ENCODE results near the gene NUP42.
"Not testable (repeated sequence)": the region's sequence is repeated elsewhere in the genome, so short reads cannot be mapped to it uniquely, and the experiment has no call there.

The NUP42 gene

GRCh38 chr7:23191022-23191421 lies 9.2 kb downstream of the NUP42 start:
- no peaks in the 10 kb centered on the region for H3K9me3 ChIP-seq (ENCODE audit: severe bottlenecking)
- H3K4me3 ChIP-seq (ENCODE audit: low read depth, low read length), result no peak overlapping the region
- no peaks in the 10 kb centered on the region for H3K27me3 ChIP-seq (ENCODE audit: insufficient read depth, low read depth, severe bottlenecking)
- no peak overlapping the region for H3K27ac ChIP-seq
- no peak for DNase-seq
- peaks cover 67% of the 10 kb centered on the region for H3K36me3 ChIP-seq
- no peak for TF ChIP-seq CTCF (IDR thresholded peaks at IDR 0.05; ENCODE audit: low read depth, low read length)

- not testable (repeated sequence) for H3K27me3 ChIP-seq (ENCODE audit: insufficient read depth, low read depth, severe bottlenecking); H3K9me3 ChIP-seq (ENCODE audit: severe bottlenecking); DNase-seq; H3K27ac ChIP-seq; H3K4me3 ChIP-seq (ENCODE audit: low read depth, low read length)
- H3K36me3 ChIP-seq, result peaks cover 51% of the 10 kb centered on the region
Observed at GRCh38 chr7:23193650-23194227, 11.9 kb downstream of the NUP42 start.

- DNase-seq, result no peak
- H3K27ac ChIP-seq, result no peak overlapping the region
- H3K4me3 ChIP-seq (ENCODE audit: low read depth, low read length), result no peak overlapping the region
- no peaks in the 10 kb centered on the region for H3K27me3 ChIP-seq (ENCODE audit: insufficient read depth, low read depth, severe bottlenecking)
- H3K36me3 ChIP-seq, result peaks cover 49% of the 10 kb centered on the region
- TF ChIP-seq CTCF (IDR thresholded peaks at IDR 0.05; ENCODE audit: low read depth, low read length), result no peak
- H3K9me3 ChIP-seq (ENCODE audit: severe bottlenecking), result no peaks in the 10 kb centered on the region
Observed at GRCh38 chr7:23196306-23196705, 14.5 kb downstream of the NUP42 start.

- H3K27me3 ChIP-seq (ENCODE audit: insufficient read depth, low read depth, severe bottlenecking); DNase-seq: not testable (repeated sequence)
- H3K36me3 ChIP-seq, result peaks cover 45% of the 10 kb centered on the region
Observed at GRCh38 chr7:23197745-23198144, 15.9 kb downstream of the NUP42 start.

GRCh38 chr7:23200331-23200730 lies 18.5 kb downstream of the NUP42 start:
- H3K4me3 ChIP-seq (ENCODE audit: low read depth, low read length), result no peak overlapping the region
- peaks cover 40% of the 10 kb centered on the region for H3K36me3 ChIP-seq
- no peaks in the 10 kb centered on the region for H3K9me3 ChIP-seq (ENCODE audit: severe bottlenecking)
- no peak for DNase-seq
- H3K27me3 ChIP-seq (ENCODE audit: insufficient read depth, low read depth, severe bottlenecking), result no peaks in the 10 kb centered on the region
- no peak for TF ChIP-seq CTCF (IDR thresholded peaks at IDR 0.05; ENCODE audit: low read depth, low read length)
- H3K27ac ChIP-seq, result no peak overlapping the region

More at GRCh38 chr7:23197745-23198144, 15.9 kb downstream of the NUP42 start:
- H3K9me3 ChIP-seq (ENCODE audit: severe bottlenecking); H3K27ac ChIP-seq; H3K4me3 ChIP-seq (ENCODE audit: low read depth, low read length): not testable (repeated sequence)

- Histone ChIP-seq H3K27ac (no peak overlapping the region), H3K4me3 (ENCODE audit: low read depth, low read length) (no peak overlapping the region), H3K9me3 (ENCODE audit: severe bottlenecking) (no peaks in the 10 kb centered on the region), H3K36me3 (peaks cover 28% of the 10 kb centered on the region), H3K27me3 (ENCODE audit: insufficient read depth, low read depth, severe bottlenecking) (no peaks in the 10 kb centered on the region)
- DNase-seq, result no peak
- TF ChIP-seq CTCF (IDR thresholded peaks at IDR 0.05; ENCODE audit: low read depth, low read length), result no peak
Observed at GRCh38 chr7:23204241-23204640, 22.4 kb downstream of the NUP42 start.

GRCh38 chr7:23205577-23205908 lies 23.7 kb downstream of the NUP42 start:
- DNase-seq, result no peak
- H3K27ac ChIP-seq, result no peak overlapping the region
- no peaks in the 10 kb centered on the region for H3K9me3 ChIP-seq (ENCODE audit: severe bottlenecking)
- TF ChIP-seq CTCF (IDR thresholded peaks at IDR 0.05; ENCODE audit: low read depth, low read length), result no peak
- no peaks in the 10 kb centered on the region for H3K27me3 ChIP-seq (ENCODE audit: insufficient read depth, low read depth, severe bottlenecking)
- H3K4me3 ChIP-seq (ENCODE audit: low read depth, low read length), result no peak overlapping the region
- H3K36me3 ChIP-seq, result peaks cover 15% of the 10 kb centered on the region
